Chondrocyte (in vitro differentiated cells): Measurements from ENCODE around the gene ADRA1B. TPM values are rescaled to one million over a fixed set of nuclear protein-coding genes. Genes with fewer than 3 reads are reported as not detected.

Experiments used
- DNase-seq: peaks from one replicate; pipeline ENCODE4 v3.0.0; 2021; ENCODE audit warnings: mixed read lengths, low spot score
- H3K27ac Mint-ChIP-seq: one replicate; pipeline ENCODE4 v1.8.0; 2021; ENCODE audit warnings: mild to moderate bottlenecking, moderate library complexity, mixed read lengths; ENCODE audit not compliant: unreplicated experiment
- H3K27me3 Mint-ChIP-seq: 2 replicates; pipeline ENCODE4 v1.8.0; 2021; ENCODE audit warnings: low read depth, mixed read lengths
- H3K36me3 Mint-ChIP-seq: 2 replicates; pipeline ENCODE4 v1.8.0; 2021; ENCODE audit warnings: low read depth, mixed read lengths
- H3K4me1 Mint-ChIP-seq: 2 replicates; pipeline ENCODE4 v1.8.0; 2021; ENCODE audit warnings: low read depth, mild to moderate bottlenecking, mixed read lengths
- H3K4me3 Mint-ChIP-seq: one replicate; pipeline ENCODE4 v1.8.0; 2021; ENCODE audit warnings: mild to moderate bottlenecking, moderate library complexity, mixed read lengths; ENCODE audit not compliant: unreplicated experiment
- H3K9me3 Mint-ChIP-seq: 2 replicates; pipeline ENCODE4 v1.8.0; 2021; ENCODE audit warnings: low read depth, mixed read lengths
- CTCF ChIP-seq: fragments of 200-600 bp; sonication (generic); IDR thresholded peaks from 2 replicates; pipeline ENCODE4 v1.5.0; 2021; ENCODE audit warnings: antibody characterized with exemption, mild to moderate bottlenecking, moderate library complexity
- long read RNA-seq: library from polyadenylated mRNA; stranded (forward); transcript quantifications from one replicate; pipeline ENCODE4 v2.0.0, GENCODE V29; 2021
- total RNA-seq: library from RNA; stranded (reverse); gene quantifications from 3 replicates; pipeline ENCODE4 v1.2.1, GENCODE V29; 2021

The ADRA1B gene
- total RNA-seq = 0.72 to 2.9 TPM (median 1.1 TPM) in 3 replicates
- long read RNA-seq, partial matches to known transcripts = 0 of 1 reads
- long read RNA-seq, other reads (novel, unspliced or antisense) = 1 of 1 reads

- no peaks in the 10 kb centered on the region for H3K9me3 Mint-ChIP-seq
- TF ChIP-seq CTCF = peak; percentile 82
- DNase-seq = no peak
- peaks cover 5% of the 10 kb centered on the region for H3K27me3 Mint-ChIP-seq
- peaks cover 66% of the 10 kb centered on the region for H3K4me1 Mint-ChIP-seq
- no peak within 1 kb of the TSS for H3K27ac Mint-ChIP-seq
- H3K36me3 Mint-ChIP-seq = no peaks in the 10 kb centered on the region
- peak within 1 kb of the TSS; percentile 67 for H3K4me3 Mint-ChIP-seq
Measured at GRCh38 chr5:159915904-159916840, at the start of gene ADRA1B. ADRA1B (plus strand) TSS chr5:159916482; CDS start chr5:159916906, 424 bp downstream.

- no peaks in the 10 kb centered on the region for H3K36me3 Mint-ChIP-seq
- no peak for TF ChIP-seq CTCF
- H3K27ac Mint-ChIP-seq = no peak overlapping the region
- no peak overlapping the region for H3K4me3 Mint-ChIP-seq
- no peak for DNase-seq
- H3K9me3 Mint-ChIP-seq = no peaks in the 10 kb centered on the region
- H3K4me1 Mint-ChIP-seq = peaks cover 2% of the 10 kb centered on the region
- H3K27me3 Mint-ChIP-seq = peaks cover 19% of the 10 kb centered on the region
Measured at GRCh38 chr5:159873680-159874079, 42.6 kb upstream of the ADRA1B start.

- H3K4me3 Mint-ChIP-seq = no peak overlapping the region
- H3K4me1 Mint-ChIP-seq = peaks cover 8% of the 10 kb centered on the region
- H3K9me3 Mint-ChIP-seq = no peaks in the 10 kb centered on the region
- TF ChIP-seq CTCF = no peak
- no peaks in the 10 kb centered on the region for H3K36me3 Mint-ChIP-seq
- H3K27me3 Mint-ChIP-seq = peaks cover 14% of the 10 kb centered on the region
- H3K27ac Mint-ChIP-seq = no peak overlapping the region
- no peak for DNase-seq
Measured at GRCh38 chr5:159874263-159874662, 42.0 kb upstream of the ADRA1B start.

- Mint-ChIP-seq H3K9me3 (no peaks in the 10 kb centered on the region), H3K4me1 (peaks cover 11% of the 10 kb centered on the region), H3K27me3 (peaks cover 8% of the 10 kb centered on the region), H3K4me3 (no peak overlapping the region), H3K27ac (no peak overlapping the region), H3K36me3 (no peaks in the 10 kb centered on the region)
- no peak for TF ChIP-seq CTCF
- DNase-seq = no peak
Measured at GRCh38 chr5:159877016-159877415, 39.3 kb upstream of the ADRA1B start.

GRCh38 chr5:159877894-159878448, 38.3 kb upstream of the ADRA1B start:
- no peak for DNase-seq
- Mint-ChIP-seq H3K4me1 (peaks cover 11% of the 10 kb centered on the region), H3K9me3 (no peaks in the 10 kb centered on the region), H3K4me3 (no peak overlapping the region), H3K27ac (no peak overlapping the region), H3K36me3 (no peaks in the 10 kb centered on the region), H3K27me3 (peaks cover 8% of the 10 kb centered on the region)
- no peak for TF ChIP-seq CTCF
